ENCODE data around the gene SUPT3H. TPM values are rescaled to one million over a fixed set of nuclear protein-coding genes. Genes with fewer than 3 reads are reported as not detected.
A peak's percentile ranks its signal among the peaks of the same experiment; 100 is the strongest.

Gene SUPT3H
- total RNA-seq, 2 donors from 2014 or later, result 18.5 to 19.4 TPM

GRCh38 chr6:45376310-45377042 is 1.3 kb downstream of the SUPT3H start:
- H3K27ac Mint-ChIP-seq, result peak overlapping the region; percentile 99
- ATAC-seq (replicated peaks in 1 of 2) (no peak), DNase-seq (no peak)
- H3K4me3 Mint-ChIP-seq, result peak overlapping the region; percentile 99
- peaks cover 3 to 6% of the 10 kb centered on the region in 2 donors for H3K36me3 Mint-ChIP-seq (ENCODE audit: insufficient read depth in 2 of 2)
- H3K4me1 Mint-ChIP-seq (ENCODE audit: low read depth), result peaks cover 51% of the 10 kb centered on the region
- H3K9me3 Mint-ChIP-seq, result no peaks in the 10 kb centered on the region
- no peaks in the 10 kb centered on the region for H3K27me3 Mint-ChIP-seq (ENCODE audit: low read depth)

DNA sequence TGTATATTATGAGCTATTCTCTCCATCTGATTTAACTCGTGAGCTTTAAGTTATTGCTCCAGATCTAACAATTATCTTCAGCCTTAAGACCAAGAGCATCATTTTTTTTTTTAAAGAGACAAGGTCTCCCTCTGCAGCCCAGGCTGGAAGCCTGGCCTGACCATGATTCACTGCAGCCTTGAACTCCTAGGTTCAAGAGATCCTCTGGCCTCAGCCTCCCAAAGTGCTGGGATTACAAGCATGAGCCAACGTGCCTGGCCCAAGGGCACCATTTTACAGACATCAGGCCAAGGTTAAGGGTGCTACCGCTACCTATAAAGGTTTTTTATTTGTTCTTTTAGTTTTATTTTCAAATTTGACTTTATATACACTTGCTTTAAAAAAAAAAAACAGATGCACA is 2.3 kb downstream of the SUPT3H start:
- H3K27ac Mint-ChIP-seq, result no peak overlapping the region
- peaks cover 4 to 6% of the 10 kb centered on the region in 2 donors for H3K36me3 Mint-ChIP-seq (ENCODE audit: insufficient read depth in 2 of 2)
- no peak for DNase-seq

DNA sequence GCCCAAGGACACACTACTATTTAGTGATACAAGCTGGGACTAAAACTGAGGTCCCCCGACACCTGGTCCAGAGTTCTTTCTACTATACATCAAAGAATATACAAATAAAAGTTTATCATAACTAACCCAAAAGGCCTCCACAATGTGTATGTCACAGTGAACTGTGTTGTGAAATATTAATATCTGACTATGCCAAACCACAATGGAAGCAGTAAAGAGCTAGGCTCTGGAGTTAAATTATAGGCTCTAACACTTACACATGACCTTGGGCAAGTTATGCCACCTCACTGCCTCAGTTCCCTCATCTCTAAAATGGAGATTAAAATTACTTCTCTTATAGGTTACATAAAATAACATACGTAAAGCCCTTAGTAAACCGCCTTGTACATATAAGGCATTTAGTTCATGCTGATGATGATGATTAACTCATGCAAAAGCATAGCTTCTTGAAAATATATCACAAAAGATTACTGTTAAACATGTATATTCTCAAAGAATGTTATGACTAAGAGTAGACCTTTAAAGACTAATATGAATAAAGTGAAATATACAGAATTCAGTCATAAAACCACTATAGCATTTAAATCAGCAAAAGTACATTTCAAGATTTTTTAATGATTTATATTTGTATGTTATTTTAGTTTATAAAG is 5.7 kb downstream of the SUPT3H start:
- peak overlapping the region; percentile 79 for H3K27ac Mint-ChIP-seq
- H3K27me3 Mint-ChIP-seq (ENCODE audit: low read depth), result no peaks in the 10 kb centered on the region
- H3K36me3 Mint-ChIP-seq (ENCODE audit: insufficient read depth in 2 of 2), result peaks cover under 1 to 10% of the 10 kb centered on the region in 2 donors
- peaks cover 62% of the 10 kb centered on the region for H3K4me1 Mint-ChIP-seq (ENCODE audit: low read depth)
- peak; percentile 70 to 80 for ATAC-seq (replicated peaks in 1 of 2)
- no peaks in the 10 kb centered on the region for H3K9me3 Mint-ChIP-seq
- no peak for DNase-seq
- peak overlapping the region in 1 of 2 donors; percentile 52 for H3K4me3 Mint-ChIP-seq

More for the DNA sequence above, 2.3 kb downstream of the SUPT3H start:
- Mint-ChIP-seq H3K4me3 (peak overlapping the region; percentile 23 to 99), H3K9me3 (no peaks in the 10 kb centered on the region), H3K27me3 (ENCODE audit: low read depth) (no peaks in the 10 kb centered on the region), H3K4me1 (ENCODE audit: low read depth) (peaks cover 60% of the 10 kb centered on the region)
- no peak for ATAC-seq (replicated peaks in 1 of 2)

DNA sequence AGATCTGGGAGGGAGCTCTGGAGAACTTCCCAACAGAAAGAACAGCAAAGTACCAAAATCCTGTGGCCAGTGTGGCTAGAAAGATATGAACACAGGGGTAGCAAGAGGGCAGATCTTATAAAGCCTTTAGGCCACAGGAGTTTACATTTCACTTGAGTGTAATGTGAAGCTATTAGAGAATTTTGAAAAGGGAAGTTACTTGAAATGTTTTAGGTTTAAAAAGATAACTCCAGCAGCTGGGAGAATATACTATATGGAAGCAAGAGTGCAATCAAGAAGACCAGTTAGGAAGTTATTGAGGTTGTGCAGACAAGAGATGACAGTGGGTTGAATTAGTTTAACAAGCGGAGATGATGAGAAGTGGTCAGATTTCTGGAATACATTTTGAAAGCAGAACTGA is 7.9 kb downstream of the SUPT3H start:
- no peaks in the 10 kb centered on the region for H3K9me3 Mint-ChIP-seq
- no peak for DNase-seq
- H3K27me3 Mint-ChIP-seq (ENCODE audit: low read depth), result no peaks in the 10 kb centered on the region
- ATAC-seq (replicated peaks in 1 of 2), result no peak
- peaks cover 0 to 9% of the 10 kb centered on the region in 2 donors for H3K36me3 Mint-ChIP-seq (ENCODE audit: insufficient read depth in 2 of 2)
- no peak overlapping the region for H3K4me3 Mint-ChIP-seq
- peaks cover 48% of the 10 kb centered on the region for H3K4me1 Mint-ChIP-seq (ENCODE audit: low read depth)
- no peak overlapping the region for H3K27ac Mint-ChIP-seq

- peaks cover 45% of the 10 kb centered on the region for H3K4me1 Mint-ChIP-seq (ENCODE audit: low read depth)
- ATAC-seq (replicated peaks in 1 of 2) (no peak), DNase-seq (no peak)
- H3K9me3 Mint-ChIP-seq, result no peaks in the 10 kb centered on the region
- no peak overlapping the region for H3K27ac Mint-ChIP-seq
- H3K36me3 Mint-ChIP-seq (ENCODE audit: insufficient read depth in 2 of 2), result peaks cover 0 to 9% of the 10 kb centered on the region in 2 donors
- no peak overlapping the region for H3K4me3 Mint-ChIP-seq
- H3K27me3 Mint-ChIP-seq (ENCODE audit: low read depth), result no peaks in the 10 kb centered on the region
Measured at GRCh38 chr6:45367999-45368398, 9.7 kb downstream of the SUPT3H start.

DNA sequence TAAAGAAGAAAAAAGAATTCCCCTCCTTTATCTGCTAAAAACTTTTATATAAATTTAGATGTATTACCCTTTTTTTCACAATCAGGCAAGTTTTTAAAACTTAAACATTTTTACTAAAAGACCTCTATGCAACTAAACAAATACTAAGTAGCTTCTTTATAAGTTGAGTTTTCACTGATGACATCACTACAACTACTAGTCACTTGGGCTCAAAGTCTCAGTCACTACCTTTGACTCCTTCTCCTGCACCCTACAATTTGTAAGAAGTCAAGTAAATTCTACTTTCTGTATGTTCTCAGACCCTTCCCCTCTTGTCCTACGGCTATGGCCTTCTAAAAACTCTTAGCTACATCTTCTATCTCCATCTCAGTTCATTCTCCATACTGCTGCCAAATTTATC is 11.2 kb downstream of the SUPT3H start:
- Mint-ChIP-seq H3K9me3 (no peaks in the 10 kb centered on the region), H3K4me3 (no peak overlapping the region), H3K36me3 (ENCODE audit: insufficient read depth in 2 of 2) (peaks cover 0 to 12% of the 10 kb centered on the region in 2 donors), H3K4me1 (ENCODE audit: low read depth) (peaks cover 30% of the 10 kb centered on the region), H3K27me3 (ENCODE audit: low read depth) (no peaks in the 10 kb centered on the region), H3K27ac (no peak overlapping the region)
- DNase-seq, result no peak
- ATAC-seq (replicated peaks in 1 of 2), result no peak

DNA sequence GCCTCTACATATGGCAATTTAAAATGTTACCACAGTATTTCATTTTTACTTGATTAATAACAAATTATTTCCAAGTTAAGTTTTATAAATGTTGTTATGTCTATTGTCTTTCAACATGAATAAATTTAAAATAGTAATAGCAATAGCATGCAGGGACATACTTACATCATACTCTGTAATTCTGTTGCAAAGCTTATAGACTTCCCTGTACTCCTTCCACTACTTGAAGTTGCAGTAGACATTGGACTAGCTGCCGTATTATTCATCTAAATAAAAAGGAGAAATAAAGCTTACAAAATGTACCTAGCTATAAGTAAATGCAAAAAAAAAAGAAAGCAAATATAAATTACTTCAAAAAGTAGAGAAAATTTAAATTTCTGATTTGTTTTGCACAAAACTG is 12.7 kb downstream of the SUPT3H start:
- Mint-ChIP-seq H3K36me3 (ENCODE audit: insufficient read depth in 2 of 2) (peaks cover 0 to 10% of the 10 kb centered on the region in 2 donors), H3K4me1 (ENCODE audit: low read depth) (peaks cover 18% of the 10 kb centered on the region), H3K9me3 (no peaks in the 10 kb centered on the region), H3K27ac (no peak overlapping the region), H3K27me3 (ENCODE audit: low read depth) (no peaks in the 10 kb centered on the region), H3K4me3 (no peak overlapping the region)
- DNase-seq, result no peak
- ATAC-seq (replicated peaks in 1 of 2), result no peak

DNA sequence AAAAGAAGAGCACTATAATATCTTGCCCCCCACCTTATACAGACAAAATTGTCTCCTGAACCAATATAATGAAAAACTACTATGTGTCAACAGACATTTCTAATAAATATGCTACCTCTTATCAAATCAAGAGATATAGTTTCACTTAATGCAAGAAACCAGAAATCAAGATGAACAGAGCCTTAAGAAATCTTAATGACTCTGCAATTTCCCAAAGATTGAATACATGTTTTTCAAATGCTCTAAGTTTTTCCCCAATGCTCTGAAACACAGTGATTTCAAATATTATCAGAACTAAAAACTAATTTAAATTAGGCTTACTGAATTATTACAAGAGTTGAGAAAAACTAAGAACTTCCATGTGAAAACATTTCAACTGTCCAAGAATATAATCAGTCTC is 13.3 kb downstream of the SUPT3H start:
- Mint-ChIP-seq H3K27ac (no peak overlapping the region), H3K9me3 (no peaks in the 10 kb centered on the region), H3K4me1 (ENCODE audit: low read depth) (peaks cover 12% of the 10 kb centered on the region), H3K4me3 (no peak overlapping the region), H3K27me3 (ENCODE audit: low read depth) (no peaks in the 10 kb centered on the region), H3K36me3 (ENCODE audit: insufficient read depth in 2 of 2) (peaks cover 0 to 4% of the 10 kb centered on the region in 2 donors)
- DNase-seq (no peak), ATAC-seq (replicated peaks in 1 of 2) (no peak)

DNA sequence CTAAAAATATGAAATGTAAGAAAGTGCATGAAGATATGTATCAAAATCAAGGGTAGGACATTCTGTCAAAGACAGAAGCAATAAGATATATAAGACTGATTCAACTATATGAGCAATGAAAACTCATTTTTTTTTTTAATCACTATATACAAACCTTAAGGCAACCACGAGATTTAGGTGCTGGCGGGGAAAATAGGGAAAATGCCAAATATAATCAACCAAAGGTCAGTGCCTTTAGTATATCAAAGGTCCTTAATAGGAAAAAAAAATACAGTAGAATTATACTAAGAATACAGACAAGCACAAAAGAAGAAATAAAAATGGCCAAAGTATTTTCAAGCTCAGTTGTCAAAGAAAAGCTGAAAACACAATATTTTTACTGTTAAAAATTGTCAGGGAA is 24.1 kb downstream of the SUPT3H start:
- Mint-ChIP-seq H3K4me1 (ENCODE audit: low read depth) (peaks cover 20% of the 10 kb centered on the region), H3K4me3 (no peak overlapping the region), H3K36me3 (ENCODE audit: insufficient read depth in 2 of 2) (peaks cover 0 to 2% of the 10 kb centered on the region in 2 donors), H3K27me3 (ENCODE audit: low read depth) (no peaks in the 10 kb centered on the region), H3K27ac (no peak overlapping the region), H3K9me3 (no peaks in the 10 kb centered on the region)
- no peak for ATAC-seq (replicated peaks in 1 of 2)
- no peak for DNase-seq

GRCh38 chr6:45351667-45352066 is 26.1 kb downstream of the SUPT3H start:
- Mint-ChIP-seq H3K27me3 (ENCODE audit: low read depth) (no peaks in the 10 kb centered on the region), H3K9me3 (no peaks in the 10 kb centered on the region), H3K4me1 (ENCODE audit: low read depth) (peaks cover 20% of the 10 kb centered on the region), H3K4me3 (peak overlapping the region in 1 of 2 donors; percentile 49), H3K27ac (peak overlapping the region; percentile 24), H3K36me3 (ENCODE audit: insufficient read depth in 2 of 2) (peaks cover 0 to 2% of the 10 kb centered on the region in 2 donors)
- ATAC-seq (replicated peaks in 1 of 2) (no peak), DNase-seq (no peak)

DNA sequence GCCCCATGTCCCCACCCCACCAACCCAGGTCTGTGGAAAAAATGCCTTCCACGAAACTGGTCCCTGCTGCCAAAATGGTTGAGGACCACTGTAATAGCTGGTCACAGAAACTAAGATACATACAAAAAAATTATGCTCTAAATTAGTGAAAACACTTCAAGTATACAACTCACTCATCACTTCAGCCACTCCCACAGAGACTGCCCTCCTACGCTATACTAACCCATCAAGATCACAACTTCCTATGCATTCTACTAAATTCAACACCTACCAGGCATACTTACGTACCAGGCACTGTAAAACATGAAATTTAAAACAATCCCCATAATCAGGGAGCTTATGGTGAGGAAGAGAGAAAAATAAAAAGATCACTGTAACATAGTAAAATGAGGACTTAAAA is 26.7 kb downstream of the SUPT3H start:
- Mint-ChIP-seq H3K9me3 (no peaks in the 10 kb centered on the region), H3K27ac (no peak overlapping the region), H3K36me3 (ENCODE audit: insufficient read depth in 2 of 2) (peaks cover 0 to 2% of the 10 kb centered on the region in 2 donors), H3K4me3 (peak overlapping the region in 1 of 2 donors; percentile 49), H3K27me3 (ENCODE audit: low read depth) (no peaks in the 10 kb centered on the region), H3K4me1 (ENCODE audit: low read depth) (peaks cover 20% of the 10 kb centered on the region)
- DNase-seq, result no peak
- ATAC-seq (replicated peaks in 1 of 2), result no peak

- peaks cover 20% of the 10 kb centered on the region for H3K4me1 Mint-ChIP-seq (ENCODE audit: low read depth)
- DNase-seq (no peak), ATAC-seq (replicated peaks in 1 of 2) (no peak)
- H3K27ac Mint-ChIP-seq, result no peak overlapping the region
- H3K9me3 Mint-ChIP-seq, result no peaks in the 10 kb centered on the region
- H3K4me3 Mint-ChIP-seq, result no peak overlapping the region
- peaks cover 0 to 4% of the 10 kb centered on the region in 2 donors for H3K36me3 Mint-ChIP-seq (ENCODE audit: insufficient read depth in 2 of 2)
- no peaks in the 10 kb centered on the region for H3K27me3 Mint-ChIP-seq (ENCODE audit: low read depth)
Measured at GRCh38 chr6:45350186-45350710, 27.5 kb downstream of the SUPT3H start.

DNA sequence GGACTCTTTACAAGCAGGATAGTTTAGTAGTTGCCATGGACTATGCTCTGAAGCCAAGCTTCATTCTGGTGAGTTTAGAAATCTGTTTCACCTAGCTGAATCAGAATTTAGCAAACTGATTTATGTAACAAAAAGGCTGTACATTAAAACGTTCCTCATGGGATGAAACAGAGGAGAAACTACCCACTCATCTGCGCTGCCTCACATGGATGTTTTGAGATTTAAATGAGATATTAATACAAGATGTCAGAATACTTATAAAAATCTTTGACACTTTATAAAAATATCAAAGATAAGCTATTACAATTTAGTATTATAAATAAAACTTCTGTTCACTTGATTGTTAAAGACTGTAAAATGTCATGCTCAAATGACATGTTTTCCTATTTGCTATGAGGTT is 32.8 kb downstream of the SUPT3H start:
- Mint-ChIP-seq H3K9me3 (no peaks in the 10 kb centered on the region), H3K36me3 (ENCODE audit: insufficient read depth in 2 of 2) (peaks cover 2 to 5% of the 10 kb centered on the region in 2 donors), H3K27ac (no peak overlapping the region), H3K4me3 (no peak overlapping the region), H3K27me3 (ENCODE audit: low read depth) (no peaks in the 10 kb centered on the region), H3K4me1 (ENCODE audit: low read depth) (no peaks in the 10 kb centered on the region)
- ATAC-seq (replicated peaks in 1 of 2) (no peak), DNase-seq (no peak)
